Muscle of leg (tissue), 11 donors: ENCODE measurements around the gene HOXD1. TPM values are rescaled to one million over a fixed set of nuclear protein-coding genes. Genes with fewer than 3 reads are reported as not detected.
A peak's percentile ranks its signal among the peaks of the same experiment; 100 is the strongest.

Source experiments
- DNase-seq: peaks from one replicate; pipeline ENCODE4 v3.0.0; 2013
- H3K27ac ChIP-seq: one replicate; pipeline ENCODE4 v1.5.1; 2013; ENCODE audit warnings: mild to moderate bottlenecking, low read length, control low read depth
- H3K27me3 ChIP-seq: one replicate; pipeline ENCODE4 v1.6.1; 2013; ENCODE audit warnings: low read length; ENCODE audit not compliant: control insufficient read depth, insufficient read depth
- H3K36me3 ChIP-seq: one replicate; pipeline ENCODE4 v1.6.1; 2013; ENCODE audit warnings: low read length; ENCODE audit not compliant: control insufficient read depth, insufficient read depth
- H3K4me1 ChIP-seq: one replicate; pipeline ENCODE4 v1.6.1; 2013; ENCODE audit warnings: low read length; ENCODE audit not compliant: control insufficient read depth, insufficient read depth
- H3K4me3 ChIP-seq: one replicate; pipeline ENCODE4 v1.5.1; 2013; ENCODE audit warnings: low read length, control low read depth
- H3K9me3 ChIP-seq: replicated peaks from 2 replicates; pipeline ENCODE4 v1.6.1; 2013; ENCODE audit warnings: low read depth, low read length; ENCODE audit not compliant: control insufficient read depth
- WGBS: methylation state at CpG from one replicate; pipeline ENCODE4 v1.1.5; 2013; ENCODE audit warnings: missing lambda C conversion rate; ENCODE audit not compliant: insufficient coverage; 5-methylcytosine and 5-hydroxymethylcytosine counted together
- polyA plus RNA-seq, 8 donors: library from polyadenylated mRNA; unstranded; fragments of 120-200 nt; gene quantifications; one replicate each; pipeline versions ENCODE4 v1.2.1 to v1.2.3, GENCODE V29; 2013; ENCODE audit warnings: inconsistent platforms in 1 of 8, low replicate concordance in 1 of 8; ENCODE audit not compliant: insufficient read length in 8 of 8, insufficient read depth in 1 of 8
- total RNA-seq: library from RNA; stranded (reverse); fragments of 120-200 nt; gene quantifications from one replicate; pipeline ENCODE4 v1.2.4, GENCODE V29; 2013

HOXD1 gene
- total and polyA plus RNA-seq, 9 donors, result 0.57 to 3.3 (median 1.6) TPM

DNA sequence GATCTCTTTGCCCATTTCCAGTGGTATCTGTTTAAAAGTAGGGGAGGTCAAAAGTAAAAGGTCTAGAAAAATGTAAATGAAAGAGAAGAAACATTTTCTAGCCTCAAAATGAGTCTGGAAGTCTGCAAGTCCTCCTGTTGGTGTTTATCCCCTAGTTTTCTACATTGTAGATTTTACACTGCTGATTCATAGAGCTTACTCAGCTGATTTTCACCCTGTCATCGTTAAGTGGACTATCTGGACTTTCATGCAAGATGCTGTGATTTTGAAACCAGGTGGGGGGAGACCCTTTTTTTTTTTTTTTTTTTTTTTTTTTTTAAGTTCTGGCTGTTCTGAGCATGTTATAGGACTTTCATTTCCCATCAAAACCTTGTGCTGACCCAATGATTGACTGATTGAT, 21.1 kb upstream of the HOXD1 start:
- no peak for DNase-seq
- Histone ChIP-seq H3K27me3 (peaks cover 81% of the 10 kb centered on the region), H3K4me1 (peaks cover 27% of the 10 kb centered on the region), H3K4me3 (no peak overlapping the region), H3K9me3 (peaks cover 3% of the 10 kb centered on the region), H3K36me3 (no peaks in the 10 kb centered on the region), H3K27ac (no peak overlapping the region)
- no CpG with 5 or more reads among the region's 1 CpG for WGBS

DNA sequence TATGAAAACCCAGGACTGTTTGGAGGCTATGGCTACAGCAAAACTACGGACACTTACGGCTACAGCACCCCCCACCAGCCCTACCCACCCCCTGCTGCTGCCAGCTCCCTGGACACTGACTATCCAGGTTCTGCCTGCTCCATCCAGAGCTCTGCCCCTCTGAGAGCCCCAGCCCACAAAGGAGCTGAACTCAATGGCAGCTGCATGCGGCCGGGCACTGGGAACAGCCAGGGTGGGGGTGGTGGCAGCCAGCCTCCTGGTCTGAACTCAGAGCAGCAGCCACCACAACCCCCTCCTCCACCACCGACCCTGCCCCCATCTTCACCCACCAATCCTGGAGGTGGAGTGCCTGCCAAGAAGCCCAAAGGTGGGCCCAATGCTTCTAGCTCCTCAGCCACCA, 19.3 kb upstream of the HOXD1 start:
- H3K4me3 ChIP-seq, result no peak overlapping the region
- WGBS, result 40% methylated on average over 1 of the region's 5 CpGs
- peaks cover 78% of the 10 kb centered on the region for H3K27me3 ChIP-seq
- H3K9me3 ChIP-seq, result no peaks in the 10 kb centered on the region
- peaks cover 18% of the 10 kb centered on the region for H3K4me1 ChIP-seq
- no peak for DNase-seq
- H3K27ac ChIP-seq, result no peak overlapping the region
- no peaks in the 10 kb centered on the region for H3K36me3 ChIP-seq

DNA sequence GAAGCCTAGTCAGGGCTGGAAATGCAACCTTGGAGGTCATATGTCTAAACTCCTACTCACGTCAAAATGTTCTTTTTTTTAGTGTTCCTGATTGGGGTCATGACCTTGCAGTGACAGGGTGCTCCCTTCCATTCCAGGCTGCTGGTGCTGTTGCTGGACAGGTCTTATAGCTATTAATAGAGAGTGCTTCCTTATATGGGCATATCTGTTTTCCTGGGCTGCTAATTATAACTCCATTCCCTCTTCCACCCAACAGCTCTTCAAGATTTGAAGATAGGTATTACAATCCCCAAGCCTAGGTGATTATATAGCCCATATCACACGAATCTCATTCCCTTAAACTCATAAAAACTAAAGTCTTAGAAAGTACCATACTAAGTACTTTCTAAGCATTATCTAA, 18.8 kb upstream of the HOXD1 start:
- peaks cover 15% of the 10 kb centered on the region for H3K4me1 ChIP-seq
- DNase-seq, result no peak
- H3K27me3 ChIP-seq, result peaks cover 78% of the 10 kb centered on the region
- no peak overlapping the region for H3K27ac ChIP-seq
- no peaks in the 10 kb centered on the region for H3K9me3 ChIP-seq
- H3K4me3 ChIP-seq, result no peak overlapping the region
- WGBS, result no CpG with 5 or more reads among the region's 2 CpGs
- no peaks in the 10 kb centered on the region for H3K36me3 ChIP-seq

DNA sequence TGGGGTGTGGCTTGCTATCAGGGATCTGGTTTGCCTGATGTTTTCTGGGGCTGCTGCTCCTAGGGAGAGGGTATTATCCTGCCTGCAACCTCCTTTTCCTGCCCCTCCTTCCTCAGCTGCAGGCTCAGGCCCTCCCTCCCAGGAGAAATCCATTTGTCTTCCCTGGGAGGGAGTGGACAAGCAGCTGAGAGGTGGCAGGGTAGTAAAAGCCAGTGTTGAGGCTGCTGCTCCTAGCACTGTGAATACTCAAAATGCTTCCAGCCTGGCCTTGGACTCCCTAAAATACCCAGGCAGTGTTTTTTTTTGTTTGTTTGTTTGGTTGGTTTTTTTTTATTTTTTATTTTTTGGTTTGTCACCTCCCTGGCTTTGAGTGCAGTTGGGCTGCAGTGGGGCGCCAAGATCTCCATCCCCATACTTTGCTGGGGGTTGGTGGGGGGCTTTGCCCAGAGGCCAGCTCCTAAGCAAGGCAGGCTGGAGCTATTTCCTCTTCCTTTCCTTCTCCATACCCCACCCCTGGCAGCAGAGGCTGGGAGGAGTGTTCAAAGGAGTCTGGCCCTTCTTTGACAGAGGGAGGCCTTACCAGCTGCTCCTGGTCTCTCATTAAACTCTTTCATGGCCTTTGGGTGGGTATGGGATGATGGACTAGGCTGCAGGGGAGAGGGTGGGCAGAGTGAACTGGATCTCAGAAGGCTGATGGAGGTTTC, 17.7 kb upstream of the HOXD1 start:
- DNase-seq, result no peak
- H3K9me3 ChIP-seq, result no peaks in the 10 kb centered on the region
- no peak overlapping the region for H3K27ac ChIP-seq
- H3K36me3 ChIP-seq, result no peaks in the 10 kb centered on the region
- no peak overlapping the region for H3K4me3 ChIP-seq
- peaks cover 78% of the 10 kb centered on the region for H3K27me3 ChIP-seq
- H3K4me1 ChIP-seq, result peaks cover 15% of the 10 kb centered on the region
- no CpG with 5 or more reads among the region's 1 CpG for WGBS

DNA sequence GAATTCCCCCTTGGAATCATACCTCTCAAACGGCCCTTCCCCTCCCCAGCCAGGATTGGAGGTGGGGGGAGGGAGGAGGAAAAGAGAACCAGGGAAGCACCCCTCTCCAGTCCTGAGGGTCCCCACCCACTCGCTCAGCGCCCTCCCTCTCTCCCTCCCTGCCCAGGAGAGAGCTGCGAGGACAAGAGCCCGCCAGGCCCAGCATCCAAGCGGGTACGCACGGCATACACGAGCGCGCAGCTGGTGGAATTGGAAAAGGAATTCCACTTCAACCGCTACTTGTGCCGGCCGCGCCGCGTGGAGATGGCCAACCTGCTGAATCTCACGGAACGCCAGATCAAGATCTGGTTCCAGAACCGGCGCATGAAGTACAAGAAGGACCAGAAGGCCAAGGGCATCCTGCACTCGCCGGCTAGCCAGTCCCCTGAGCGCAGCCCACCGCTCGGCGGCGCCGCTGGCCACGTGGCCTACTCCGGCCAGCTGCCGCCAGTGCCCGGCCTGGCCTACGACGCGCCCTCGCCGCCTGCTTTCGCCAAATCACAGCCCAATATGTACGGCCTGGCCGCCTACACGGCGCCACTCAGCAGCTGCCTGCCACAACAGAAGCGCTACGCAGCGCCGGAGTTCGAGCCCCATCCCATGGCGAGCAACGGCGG, 17.0 kb upstream of the HOXD1 start:
- H3K27ac ChIP-seq, result no peak overlapping the region
- WGBS, result 25% methylated on average over 47 of the region's 51 CpGs

DNA sequence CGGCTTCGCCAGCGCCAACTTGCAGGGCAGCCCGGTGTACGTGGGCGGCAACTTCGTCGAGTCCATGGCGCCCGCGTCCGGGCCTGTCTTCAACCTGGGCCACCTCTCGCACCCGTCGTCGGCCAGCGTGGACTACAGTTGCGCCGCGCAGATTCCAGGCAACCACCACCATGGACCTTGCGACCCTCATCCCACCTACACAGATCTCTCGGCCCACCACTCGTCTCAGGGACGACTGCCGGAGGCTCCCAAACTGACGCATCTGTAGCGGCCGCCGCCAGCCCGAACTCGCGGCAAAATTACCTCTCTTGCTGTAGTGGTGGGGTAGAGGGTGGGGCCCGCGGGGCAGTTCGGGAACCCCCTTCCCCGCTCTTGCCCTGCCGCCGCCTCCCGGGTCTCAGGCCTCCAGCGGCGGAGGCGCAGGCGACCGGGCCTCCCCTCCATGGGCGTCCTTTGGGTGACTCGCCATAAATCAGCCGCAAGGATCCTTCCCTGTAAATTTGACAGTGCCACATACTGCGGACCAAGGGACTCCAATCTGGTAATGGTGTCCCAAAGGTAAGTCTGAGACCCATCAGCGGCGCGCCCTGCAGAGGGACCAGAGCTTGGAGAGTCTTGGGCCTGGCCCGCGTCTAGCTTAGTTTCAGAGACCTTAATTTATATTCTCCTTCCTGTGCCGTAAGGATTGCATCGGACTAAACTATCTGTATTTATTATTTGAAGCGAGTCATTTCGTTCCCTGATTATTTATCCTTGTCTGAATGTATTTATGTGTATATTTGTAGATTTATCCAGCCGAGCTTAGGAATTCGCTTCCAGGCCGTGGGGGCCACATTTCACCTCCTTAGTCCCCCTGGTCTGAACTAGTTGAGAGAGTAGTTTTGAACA, 16.2 kb upstream of the HOXD1 start:
- Histone ChIP-seq H3K27ac (no peak overlapping the region), H3K4me1 (peaks cover 16% of the 10 kb centered on the region), H3K9me3 (no peaks in the 10 kb centered on the region), H3K27me3 (peaks cover 78% of the 10 kb centered on the region), H3K36me3 (no peaks in the 10 kb centered on the region), H3K4me3 (no peak overlapping the region)
- 38% methylated on average over 36 of the region's 60 CpGs for WGBS
- no peak for DNase-seq

More for the DNA sequence above, 17.0 kb upstream of the HOXD1 start:
- Histone ChIP-seq H3K27me3 (peaks cover 75% of the 10 kb centered on the region), H3K4me3 (no peak overlapping the region), H3K36me3 (no peaks in the 10 kb centered on the region), H3K9me3 (no peaks in the 10 kb centered on the region), H3K4me1 (peaks cover 16% of the 10 kb centered on the region)
- peak; percentile 58 for DNase-seq

DNA sequence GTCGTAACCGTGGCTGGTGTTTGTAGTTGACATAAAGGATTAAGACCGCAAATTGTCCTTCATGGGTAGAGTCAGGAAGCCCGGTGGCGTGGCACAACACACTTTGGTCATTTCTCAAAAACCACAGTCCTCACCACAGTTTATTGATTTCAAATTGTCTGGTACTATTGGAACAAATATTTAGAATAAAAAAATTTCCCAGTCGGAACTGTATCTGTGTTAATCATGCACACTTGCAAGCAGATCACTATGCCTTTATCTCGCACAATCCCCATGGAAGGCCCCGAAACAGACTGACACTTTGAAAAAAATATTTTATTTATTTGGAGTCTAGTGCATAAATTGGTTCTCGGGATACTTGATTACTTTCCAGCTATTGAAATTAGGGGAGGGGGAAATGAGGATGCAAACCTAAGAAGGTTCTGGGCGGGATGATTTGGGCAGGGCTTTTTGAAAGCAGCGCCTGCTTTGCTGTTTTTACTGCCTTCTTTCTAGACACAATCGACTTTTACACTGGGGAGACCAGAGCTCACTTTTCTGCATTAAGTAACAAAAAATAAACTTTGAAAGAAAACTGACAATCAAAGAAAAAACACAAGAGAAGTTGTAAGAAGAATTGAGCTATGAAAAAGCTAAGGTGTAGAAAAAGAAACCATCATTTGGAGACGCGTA, 15.4 kb upstream of the HOXD1 start:
- H3K9me3 ChIP-seq, result no peaks in the 10 kb centered on the region
- peaks cover 85% of the 10 kb centered on the region for H3K27me3 ChIP-seq
- WGBS, result no CpG with 5 or more reads among the region's 14 CpGs
- H3K4me1 ChIP-seq, result peaks cover 20% of the 10 kb centered on the region
- no peak overlapping the region for H3K27ac ChIP-seq
- H3K36me3 ChIP-seq, result no peaks in the 10 kb centered on the region
- H3K4me3 ChIP-seq, result no peak overlapping the region
- DNase-seq, result no peak

DNA sequence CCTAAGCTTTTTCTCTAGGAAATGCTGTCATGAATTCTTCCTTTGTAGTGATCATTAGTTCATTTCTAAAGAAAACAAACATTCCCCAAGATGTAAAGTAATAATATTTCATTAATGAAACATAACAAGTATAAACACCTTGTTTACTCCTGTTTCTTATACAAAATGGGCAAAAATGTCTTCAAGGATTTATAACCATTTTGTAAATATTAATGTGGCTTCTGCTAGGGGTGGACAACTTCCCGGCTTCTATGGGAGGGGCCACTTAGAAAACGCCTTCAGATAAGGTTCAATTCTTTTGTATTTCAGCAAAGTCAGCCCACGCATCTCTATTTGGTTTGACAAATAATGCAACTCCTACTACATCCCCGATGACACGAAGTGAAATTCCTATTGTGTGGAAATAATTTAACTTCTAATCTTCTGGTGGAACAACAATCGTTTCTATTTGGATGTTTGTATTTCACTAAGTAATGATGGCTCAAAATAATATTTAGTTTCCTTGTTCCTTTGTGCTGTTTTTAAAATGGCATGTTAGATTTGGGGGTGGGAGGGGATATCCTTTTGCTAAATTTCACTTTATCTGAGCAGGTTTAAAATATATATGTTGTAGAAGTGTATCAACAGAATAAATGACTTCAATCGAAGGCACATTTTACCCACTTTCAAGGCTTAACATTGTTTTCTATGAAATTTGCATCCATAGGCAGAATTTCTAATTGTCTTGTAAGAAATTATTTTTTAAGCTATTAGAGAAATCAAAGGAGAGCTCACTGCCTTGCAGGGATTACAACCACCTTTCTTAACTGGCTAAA, 14.7 kb upstream of the HOXD1 start:
- Histone ChIP-seq H3K9me3 (no peaks in the 10 kb centered on the region), H3K4me3 (no peak overlapping the region), H3K36me3 (no peaks in the 10 kb centered on the region), H3K27me3 (peaks cover 85% of the 10 kb centered on the region), H3K4me1 (peaks cover 26% of the 10 kb centered on the region), H3K27ac (no peak overlapping the region)
- DNase-seq, result no peak
- no CpG with 5 or more reads among the region's 7 CpGs for WGBS

DNA sequence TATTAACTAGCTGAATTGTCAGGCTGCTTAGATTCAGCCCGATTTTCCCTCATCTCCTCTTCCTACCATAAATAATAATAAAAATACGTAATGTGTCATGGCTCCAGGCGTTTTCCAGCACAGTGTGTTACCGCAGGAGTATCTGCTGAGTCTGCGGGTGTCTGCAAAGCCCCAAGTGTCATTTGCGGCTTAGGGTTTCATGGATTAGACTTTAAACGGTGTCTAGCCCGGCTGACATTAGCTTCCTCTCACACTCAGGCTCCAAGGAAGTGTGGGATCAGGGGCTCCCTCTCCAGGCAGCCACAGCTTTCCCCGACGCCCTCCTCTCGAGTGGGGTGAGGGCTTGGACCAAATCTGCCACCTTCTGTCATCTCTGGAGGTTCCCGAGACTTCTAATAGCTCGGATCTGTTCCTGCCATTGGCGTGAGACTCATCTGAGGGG, 14.1 kb upstream of the HOXD1 start:
- H3K27ac ChIP-seq, result peak overlapping the region; percentile 38
- 42% methylated on average over 10 of the region's 14 CpGs for WGBS

More for the DNA sequence above, 14.1 kb upstream of the HOXD1 start:
- peaks cover 83% of the 10 kb centered on the region for H3K27me3 ChIP-seq
- H3K36me3 ChIP-seq, result no peaks in the 10 kb centered on the region
- DNase-seq, result no peak
- no peak overlapping the region for H3K4me3 ChIP-seq
- peaks cover 26% of the 10 kb centered on the region for H3K4me1 ChIP-seq
- H3K9me3 ChIP-seq, result no peaks in the 10 kb centered on the region
